Tibial artery (tissue), 4 donors: ENCODE data around the gene MIOX.

ENCODE experiments used
- DNase-seq, 2 donors: peaks; one replicate each; pipeline ENCODE4 v3.0.0-alpha.2; 2019
- H3K27ac ChIP-seq, 2 donors: fragments of 200-600 bp; sonication (generic) in 1 of 2; 1 replicate in 1 of 2; 2 replicates in 1 of 2; pipeline ENCODE4 v1.5.1; 2018 to 2019; ENCODE audit warnings: mild to moderate bottlenecking in 1 of 2
- H3K27me3 ChIP-seq, 2 donors: fragments of 200-600 bp; sonication (generic) in 1 of 2; one replicate each; pipeline versions ENCODE4 v1.5.1 to v1.6.0; 2016 to 2019
- H3K36me3 ChIP-seq, 3 donors: fragments of 200-600 bp; sonication (generic) in 2 of 3; one replicate each; pipeline ENCODE4 v1.5.1; 2016 to 2019; ENCODE audit warnings: mild to moderate bottlenecking in 2 of 3
- H3K4me1 ChIP-seq, 4 donors: fragments of 200-600 bp; sonication (generic) in 2 of 4; 1 replicate in 3 of 4; 2 replicates in 1 of 4; pipeline ENCODE4 v1.5.1; 2016 to 2019
- H3K4me3 ChIP-seq, 2 donors: fragments of 200-600 bp; sonication (generic) in 1 of 2; 1 replicate in 1 of 2; 2 replicates in 1 of 2; pipeline ENCODE4 v1.5.1; 2018 to 2019; ENCODE audit warnings: mild to moderate bottlenecking in 2 of 2
- H3K9me3 ChIP-seq, 3 donors: fragments of 200-600 bp; sonication (generic) in 1 of 3; one replicate each; pipeline ENCODE4 v1.5.1; 2016 to 2019
- intact Hi-C: fragments of 100-400 bp; cut with DNase I; formaldehyde crosslinking; loops from one replicate; pipeline ENCODE4 v1.15.0; 2023; ENCODE audit warnings: low total_unique reads
- TF ChIP-seq, protein P1 (sequence below), 2 experiments: fragments of 200-600 bp in 1 of 2; fragments of 450-650 bp in 1 of 2; IDR thresholded peaks; one replicate each; pipeline ENCODE4 v1.5.1; 2017 to 2019; ENCODE audit warnings: antibody characterized with exemption in 2 of 2, mild to moderate bottlenecking in 1 of 2, moderate library complexity in 1 of 2

Gene MIOX

DNA sequence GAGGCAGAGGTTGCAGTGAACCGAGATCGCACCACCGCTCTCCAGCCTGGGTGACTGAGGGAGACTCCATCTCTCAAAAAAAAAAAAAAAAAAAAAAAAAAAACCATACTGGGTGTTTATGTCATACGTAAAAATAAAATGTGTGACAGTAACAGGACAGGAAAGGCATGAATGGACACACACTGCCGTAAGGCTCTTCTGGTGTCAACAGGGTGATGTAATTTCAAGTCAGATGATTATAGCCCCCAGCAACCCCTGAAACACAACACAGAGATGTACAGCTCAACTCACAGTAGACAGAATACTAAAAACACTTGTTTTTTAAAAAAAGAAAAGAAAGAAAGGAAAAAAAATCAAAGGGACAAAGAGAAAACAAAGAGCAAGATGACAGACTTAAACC, 34.0 kb upstream of the MIOX start:
- TF ChIP-seq, protein P1, sequence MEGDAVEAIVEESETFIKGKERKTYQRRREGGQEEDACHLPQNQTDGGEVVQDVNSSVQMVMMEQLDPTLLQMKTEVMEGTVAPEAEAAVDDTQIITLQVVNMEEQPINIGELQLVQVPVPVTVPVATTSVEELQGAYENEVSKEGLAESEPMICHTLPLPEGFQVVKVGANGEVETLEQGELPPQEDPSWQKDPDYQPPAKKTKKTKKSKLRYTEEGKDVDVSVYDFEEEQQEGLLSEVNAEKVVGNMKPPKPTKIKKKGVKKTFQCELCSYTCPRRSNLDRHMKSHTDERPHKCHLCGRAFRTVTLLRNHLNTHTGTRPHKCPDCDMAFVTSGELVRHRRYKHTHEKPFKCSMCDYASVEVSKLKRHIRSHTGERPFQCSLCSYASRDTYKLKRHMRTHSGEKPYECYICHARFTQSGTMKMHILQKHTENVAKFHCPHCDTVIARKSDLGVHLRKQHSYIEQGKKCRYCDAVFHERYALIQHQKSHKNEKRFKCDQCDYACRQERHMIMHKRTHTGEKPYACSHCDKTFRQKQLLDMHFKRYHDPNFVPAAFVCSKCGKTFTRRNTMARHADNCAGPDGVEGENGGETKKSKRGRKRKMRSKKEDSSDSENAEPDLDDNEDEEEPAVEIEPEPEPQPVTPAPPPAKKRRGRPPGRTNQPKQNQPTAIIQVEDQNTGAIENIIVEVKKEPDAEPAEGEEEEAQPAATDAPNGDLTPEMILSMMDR (IDR thresholded peaks at IDR 0.05): no peak
- Histone ChIP-seq H3K4me1 (no peaks in the 10 kb centered on the region), H3K4me3 (no peak overlapping the region), H3K36me3 (peaks cover 58 to 88% (median 75%) of the 10 kb centered on the region in 3 donors), H3K9me3 (no peaks in the 10 kb centered on the region), H3K27ac (no peak overlapping the region), H3K27me3 (no peaks in the 10 kb centered on the region)
- DNase-seq: no peak
- intact Hi-C loops: no loop called here

DNA sequence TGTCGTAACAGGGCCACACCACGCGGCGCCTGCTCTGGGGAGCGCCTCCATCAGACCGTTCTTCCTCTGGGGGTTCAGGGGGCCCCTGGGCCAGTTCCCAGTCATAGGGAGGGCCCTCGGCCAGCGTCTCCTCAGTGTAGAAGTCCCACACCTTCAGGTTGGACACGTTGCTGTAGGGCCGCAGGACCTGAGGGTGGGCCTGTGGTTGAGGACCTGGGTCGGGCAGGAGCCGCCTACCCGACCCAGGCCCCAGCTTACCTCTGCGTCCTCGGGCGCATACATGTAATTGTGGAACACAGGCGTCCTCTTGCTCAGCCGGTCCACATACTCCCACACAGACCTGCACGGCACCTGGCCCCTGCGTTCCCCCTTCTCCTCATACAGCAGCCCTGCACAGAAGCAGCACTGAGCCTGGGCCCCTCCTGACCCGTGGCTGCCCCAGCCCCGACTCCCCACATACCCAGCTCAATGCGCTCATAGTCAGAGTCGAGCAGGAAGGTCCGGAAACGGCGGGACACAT, 32.0 kb upstream of the MIOX start:
- H3K4me1 ChIP-seq: no peaks in the 10 kb centered on the region
- peaks cover 56 to 89% (median 76%) of the 10 kb centered on the region in 3 donors for H3K36me3 ChIP-seq
- no peaks in the 10 kb centered on the region for H3K27me3 ChIP-seq
- TF ChIP-seq, protein P1 (IDR thresholded peaks at IDR 0.05): no peak
- no peak overlapping the region for H3K27ac ChIP-seq
- DNase-seq: no peak
- H3K9me3 ChIP-seq: no peaks in the 10 kb centered on the region
- intact Hi-C loops: no loop called here
- H3K4me3 ChIP-seq: no peak overlapping the region

- DNase-seq: no peak
These were observed 31.5 kb upstream of the MIOX start for GRCh38 chr22:50455201-50455600.

GRCh38 chr22:50456026-50456425, 30.6 kb upstream of the MIOX start:
- Histone ChIP-seq H3K27ac (no peak overlapping the region), H3K9me3 (no peaks in the 10 kb centered on the region), H3K27me3 (no peaks in the 10 kb centered on the region), H3K4me3 (no peak overlapping the region), H3K4me1 (no peaks in the 10 kb centered on the region), H3K36me3 (peaks cover 63 to 89% (median 79%) of the 10 kb centered on the region in 3 donors)
- intact Hi-C loops: no loop called here
- TF ChIP-seq, protein P1 (IDR thresholded peaks at IDR 0.05): no peak
- no peak for DNase-seq

More at GRCh38 chr22:50455201-50455600, 31.5 kb upstream of the MIOX start:
- no peaks in the 10 kb centered on the region for H3K4me1 ChIP-seq
- intact Hi-C loops: no loop called here
- H3K9me3 ChIP-seq: no peaks in the 10 kb centered on the region
- peaks cover 62 to 89% (median 76%) of the 10 kb centered on the region in 3 donors for H3K36me3 ChIP-seq
- no peak overlapping the region for H3K27ac ChIP-seq
- TF ChIP-seq, protein P1 (IDR thresholded peaks at IDR 0.05): no peak
- H3K27me3 ChIP-seq: no peaks in the 10 kb centered on the region
- no peak overlapping the region for H3K4me3 ChIP-seq

GRCh38 chr22:50456466-50457234, 30.0 kb upstream of the MIOX start:
- intact Hi-C loops: no loop called here
- Histone ChIP-seq H3K27me3 (no peaks in the 10 kb centered on the region), H3K4me1 (no peaks in the 10 kb centered on the region), H3K9me3 (no peaks in the 10 kb centered on the region), H3K27ac (no peak overlapping the region), H3K36me3 (peaks cover 69 to 89% (median 86%) of the 10 kb centered on the region in 3 donors), H3K4me3 (no peak overlapping the region)
- TF ChIP-seq, protein P1 (IDR thresholded peaks at IDR 0.05): no peak
- DNase-seq: no peak
